ENCODE data around the gene GSC.

GRCh38 chr14:94752591-94753436, 17.1 kb downstream of the GSC start:
- TF ChIP-seq, protein P1, sequence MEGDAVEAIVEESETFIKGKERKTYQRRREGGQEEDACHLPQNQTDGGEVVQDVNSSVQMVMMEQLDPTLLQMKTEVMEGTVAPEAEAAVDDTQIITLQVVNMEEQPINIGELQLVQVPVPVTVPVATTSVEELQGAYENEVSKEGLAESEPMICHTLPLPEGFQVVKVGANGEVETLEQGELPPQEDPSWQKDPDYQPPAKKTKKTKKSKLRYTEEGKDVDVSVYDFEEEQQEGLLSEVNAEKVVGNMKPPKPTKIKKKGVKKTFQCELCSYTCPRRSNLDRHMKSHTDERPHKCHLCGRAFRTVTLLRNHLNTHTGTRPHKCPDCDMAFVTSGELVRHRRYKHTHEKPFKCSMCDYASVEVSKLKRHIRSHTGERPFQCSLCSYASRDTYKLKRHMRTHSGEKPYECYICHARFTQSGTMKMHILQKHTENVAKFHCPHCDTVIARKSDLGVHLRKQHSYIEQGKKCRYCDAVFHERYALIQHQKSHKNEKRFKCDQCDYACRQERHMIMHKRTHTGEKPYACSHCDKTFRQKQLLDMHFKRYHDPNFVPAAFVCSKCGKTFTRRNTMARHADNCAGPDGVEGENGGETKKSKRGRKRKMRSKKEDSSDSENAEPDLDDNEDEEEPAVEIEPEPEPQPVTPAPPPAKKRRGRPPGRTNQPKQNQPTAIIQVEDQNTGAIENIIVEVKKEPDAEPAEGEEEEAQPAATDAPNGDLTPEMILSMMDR (IDR thresholded peaks at IDR 0.05; ENCODE audit: extremely low read depth in 1 of 2, insufficient read depth in 1 of 2, low read depth in 1 of 2, low read length in 2 of 2) = no peak
- TF ChIP-seq POLR2AphosphoS5 (IDR thresholded peaks at IDR 0.05; ENCODE audit: insufficient read depth, low read depth, low read length) (no peak), EZH2 (IDR thresholded peaks at IDR 0.05; ENCODE audit: borderline replicate concordance, low read depth, low read length, severe bottlenecking) (no peak)
- TF ChIP-seq, protein P2, sequence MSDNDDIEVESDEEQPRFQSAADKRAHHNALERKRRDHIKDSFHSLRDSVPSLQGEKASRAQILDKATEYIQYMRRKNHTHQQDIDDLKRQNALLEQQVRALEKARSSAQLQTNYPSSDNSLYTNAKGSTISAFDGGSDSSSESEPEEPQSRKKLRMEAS (IDR thresholded peaks at IDR 0.05; ENCODE audit: insufficient read depth, insufficient read length) = no peak

Data from endothelial cell of umbilical vein (primary cell).